Right lobe of liver (tissue), 6 donors: Measurements from ENCODE around the gene DNAL4. TPM values are rescaled to one million over a fixed set of nuclear protein-coding genes. Genes with fewer than 3 reads are reported as not detected.

Experiments
- ATAC-seq, 4 donors: fragments of 200-7000 bp; cut with Tn5 transposase; one replicate each; pipeline ENCODE4 v1.9.1; 2020; ENCODE audit warnings: mild to moderate bottlenecking in 4 of 4, moderate library complexity in 4 of 4
- DNase-seq, 3 donors: peaks; one replicate each; pipeline ENCODE4 v3.0.0-alpha.2; 2020
- H3K27ac ChIP-seq, 3 donors: fragments of 200-600 bp; one replicate each; pipeline ENCODE4 v1.8.0; 2022
- H3K27me3 ChIP-seq, 2 donors: fragments of 200-600 bp; one replicate each; pipeline ENCODE4 v1.8.0; 2022
- H3K36me3 ChIP-seq, 4 donors: fragments of 200-600 bp; sonication (generic) in 1 of 4; one replicate each; pipeline versions ENCODE4 v1.5.1 to v1.8.0; 2017 to 2022; ENCODE audit warnings: control low read depth in 1 of 4
- H3K4me1 ChIP-seq, 4 donors: fragments of 200-600 bp; sonication (generic) in 1 of 4; one replicate each; pipeline versions ENCODE4 v1.5.1 to v1.8.0; 2017 to 2022; ENCODE audit warnings: control low read depth in 1 of 4
- H3K4me3 ChIP-seq, 3 donors: fragments of 200-600 bp; one replicate each; pipeline ENCODE4 v1.8.0; 2022
- H3K9me3 ChIP-seq, 4 donors: fragments of 200-600 bp; sonication (generic) in 1 of 4; one replicate each; pipeline versions ENCODE4 v1.5.1 to v1.8.0; 2017 to 2022; ENCODE audit warnings: control low read depth in 1 of 4
- CTCF ChIP-seq, 4 donors: fragments of 200-600 bp in 3 of 4; fragments of 450-650 bp in 1 of 4; IDR thresholded peaks; one replicate each; pipeline versions ENCODE4 v1.5.1 to v1.8.0; 2016 to 2022; ENCODE audit warnings: antibody characterized with exemption in 4 of 4, mild to moderate bottlenecking in 2 of 4
- POLR2A ChIP-seq: fragments of 450-650 bp; IDR thresholded peaks from one replicate; pipeline ENCODE4 v1.6.1; 2017; ENCODE audit warnings: antibody characterized with exemption, mild to moderate bottlenecking
- WGBS: methylation state at CpG from one replicate; pipeline ENCODE4 v1.1.6; 2018; ENCODE audit warnings: low coverage, low lambda C conversion rate; ENCODE audit not compliant: insufficient coverage; ENCODE audit errors: missing lambda C conversion rate; 5-methylcytosine and 5-hydroxymethylcytosine counted together
- intact Hi-C, 2 donors: fragments of 100-400 bp; cut with DNase I; formaldehyde crosslinking; loops; one replicate each; pipeline versions ENCODE4 v1.11.2 to v1.14.1; 2022
- total RNA-seq, 6 experiments: library from RNA; depleted of rRNA in 2 of 6; stranded (reverse); fragments of >200 nt in 2 of 6; fragmentation: NEBNext Ultra II Directional in 3 of 6; extraction: Animal tissue kit (Norgen Biotek cat#: 25700) in 3 of 6; gene quantifications; one replicate each; pipeline versions ENCODE4 v1.1.0 to v1.2.4, GENCODE V29; 2016 to 2023
- donor health status: DM: no; HTN: yes; CAD: no.
- donor health status: DM: no; HTN: no; CAD: no.
- donor health status: DM: no; HTN: no; CAD: no.
- donor health status: DM: no; HTN: yes; CAD: no.
- donor health status: DM: no; HTN: yes; CAD: no.

Gene DNAL4
- total RNA-seq, 6 experiments from 2014 or later = 2.0 to 6.2 (median 5.1) TPM

DNA sequence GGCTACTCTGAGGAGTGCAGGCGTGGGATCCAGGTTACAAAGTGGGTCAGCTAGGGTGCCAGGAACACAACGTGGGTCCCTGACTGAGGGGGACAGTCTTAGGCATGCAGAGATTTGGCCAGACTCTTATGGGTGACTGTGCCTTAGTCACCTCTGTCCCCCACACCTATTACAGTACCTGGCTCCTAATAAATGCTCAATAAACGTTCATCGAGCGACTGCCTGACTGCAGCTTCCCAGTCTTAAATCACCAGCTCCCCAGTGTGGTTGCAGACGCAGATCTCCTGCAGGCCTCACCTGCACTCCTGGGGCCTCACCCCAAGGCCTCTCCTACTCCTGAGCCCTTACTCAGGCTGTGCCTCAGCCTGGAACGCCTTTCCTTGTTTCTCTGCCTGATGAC, 34.9 kb downstream of the DNAL4 start:
- 100% methylated on average over 3 of the region's 7 CpGs for WGBS
- H3K4me3 ChIP-seq = no peak overlapping the region
- DNase-seq (no peak), ATAC-seq (no peak)
- no peaks in the 10 kb centered on the region for H3K27me3 ChIP-seq
- no peaks in the 10 kb centered on the region for H3K9me3 ChIP-seq
- intact Hi-C loops = no loop called here
- H3K36me3 ChIP-seq = no peaks in the 10 kb centered on the region
- no peak for TF ChIP-seq CTCF (IDR thresholded peaks at IDR 0.05)
- TF ChIP-seq POLR2A = no peak
- no peak overlapping the region for H3K27ac ChIP-seq
- peaks cover 0 to 14% (median 1%) of the 10 kb centered on the region in 4 donors for H3K4me1 ChIP-seq

- 57% methylated on average over 3 of the region's 16 CpGs for WGBS
- no peak for DNase-seq
Measured at GRCh38 chr22:38758276-38758945, 35.5 kb downstream of the DNAL4 start.

GRCh38 chr22:38757464-38757757, 36.5 kb downstream of the DNAL4 start:
- Histone ChIP-seq H3K9me3 (no peaks in the 10 kb centered on the region), H3K27ac (peak overlapping the region in 1 of 3 donors; percentile 100), H3K27me3 (no peaks in the 10 kb centered on the region), H3K4me1 (peaks cover 0 to 30% (median 5%) of the 10 kb centered on the region in 4 donors), H3K4me3 (no peak overlapping the region), H3K36me3 (peaks cover 0 to 6% (median 3%) of the 10 kb centered on the region in 4 donors)
- intact Hi-C loops = no loop called here
- TF ChIP-seq CTCF (IDR thresholded peaks at IDR 0.05) (no peak), POLR2A (no peak)
- ATAC-seq = no peak
- WGBS = 79% methylated on average over 2 of the region's 4 CpGs
- no peak for DNase-seq

More at GRCh38 chr22:38758276-38758945, 35.5 kb downstream of the DNAL4 start:
- intact Hi-C loops = no loop called here
- peaks cover 0 to 20% (median 4%) of the 10 kb centered on the region in 4 donors for H3K4me1 ChIP-seq
- no peaks in the 10 kb centered on the region for H3K9me3 ChIP-seq
- no peaks in the 10 kb centered on the region for H3K36me3 ChIP-seq
- no peak overlapping the region for H3K4me3 ChIP-seq
- no peak for ATAC-seq
- H3K27ac ChIP-seq = no peak overlapping the region
- no peaks in the 10 kb centered on the region for H3K27me3 ChIP-seq
- TF ChIP-seq POLR2A (no peak), CTCF (IDR thresholded peaks at IDR 0.05) (no peak)

GRCh38 chr22:38756711-38757463, 37.1 kb downstream of the DNAL4 start:
- H3K36me3 ChIP-seq = peaks cover 0 to 11% (median 8%) of the 10 kb centered on the region in 4 donors
- H3K27ac ChIP-seq = peak overlapping the region; percentile 92 to 100 (median 99)
- intact Hi-C loops = no loop called here
- 26% methylated on average over 10 of the region's 17 CpGs for WGBS
- ATAC-seq = no peak
- no peak for DNase-seq
- peaks cover 0 to 35% (median 5%) of the 10 kb centered on the region in 4 donors for H3K4me1 ChIP-seq
- H3K27me3 ChIP-seq = no peaks in the 10 kb centered on the region
- TF ChIP-seq POLR2A (no peak), CTCF (IDR thresholded peaks at IDR 0.05) (no peak)
- no peaks in the 10 kb centered on the region for H3K9me3 ChIP-seq
- peak overlapping the region; percentile 62 to 69 (median 63) for H3K4me3 ChIP-seq
